HepG2 (cell line): ENCODE measurements around the gene IFT43. TPM values are rescaled to one million over a fixed set of nuclear protein-coding genes. Genes with fewer than 3 reads are reported as not detected.
A peak's percentile ranks its signal among the peaks of the same experiment; 100 is the strongest.

Experiments used
- ATAC-seq: fragments of 200-7000 bp; cut with Tn5 transposase; 3 replicates; pipeline ENCODE4 v1.9.1; 2020; ENCODE audit warnings: mild to moderate bottlenecking, moderate library complexity
- BruUV-seq: library from RNA; stranded (reverse); fragments of 400-500 nt; replicated peaks from 2 replicates; lab custom pipeline; 2021; lab: Mats Ljungman, UMichigan
- CTCF ChIA-PET: fragments of 300-600 bp; formaldehyde crosslinking; extraction: SDS; loops from one replicate; lab custom pipeline; 2021; ENCODE audit warnings: low total read pairs, inconsistent platforms, low intra/inter-chr PET ratio; lab: Yijun Ruan, JAX
- POLR2A ChIA-PET: fragments of 350-600 bp; sonication (Branson Sonifier 250); formaldehyde crosslinking; loops from one replicate; lab custom pipeline; 2020; ENCODE audit warnings: antibody characterized with exemption, inconsistent platforms; lab: Yijun Ruan, JAX
- DNase-seq: peaks from one replicate; pipeline ENCODE4 v3.0.0-alpha.2; 2015; ENCODE audit warnings: low spot score
- FAIRE-seq: peaks from 3 replicates; lab custom pipeline; 2011; peaks lifted over from hg19 to GRCh38; lab: Jason Lieb, UNC
- H2AFZ ChIP-seq: one replicate; pipeline ENCODE4 v1.6.1; 2011; ENCODE audit warnings: low read length, inconsistent platforms
- H3K27ac ChIP-seq: fragments of 300-600 bp; 3 replicates; pipeline ENCODE4 v1.8.0; 2011; ENCODE audit warnings: mixed run types, mild to moderate bottlenecking, mixed read lengths, low read length, inconsistent platforms; ENCODE audit not compliant: insufficient read depth; ENCODE audit errors: extremely low read length
- H3K27me3 ChIP-seq, 2 experiments: fragments of 200-600 bp in 1 of 2; 2 replicates in 1 of 2; 3 replicates in 1 of 2; pipeline versions ENCODE4 v1.6.0 to v1.8.0; 2011; ENCODE audit warnings: low read length in 2 of 2, mild to moderate bottlenecking in 2 of 2, moderate library complexity in 2 of 2, inconsistent platforms in 1 of 2; ENCODE audit not compliant: insufficient read depth in 2 of 2, control insufficient read depth in 1 of 2
- H3K36me3 ChIP-seq, 2 experiments: fragments of 200-600 bp in 1 of 2; replicated peaks in 1 of 2; 2 replicates in 1 of 2; 3 replicates in 1 of 2; pipeline versions ENCODE4 v1.5.1 to v1.8.0; 2011; ENCODE audit warnings: low read length in 2 of 2, inconsistent platforms in 1 of 2; ENCODE audit not compliant: insufficient read depth in 2 of 2, control insufficient read depth in 1 of 2
- H3K4me1 ChIP-seq: 2 replicates; pipeline ENCODE4 v1.5.1; 2012; ENCODE audit warnings: low read length, inconsistent platforms; ENCODE audit not compliant: insufficient read depth
- H3K4me2 ChIP-seq: 2 replicates; pipeline ENCODE4 v1.6.0; 2011; ENCODE audit warnings: low read depth, low read length, inconsistent platforms
- H3K4me3 ChIP-seq, 3 experiments: fragments of 200-600 bp in 1 of 3; sonication (generic), shearing (Covaris generic) in 1 of 3; replicated peaks in 1 of 3; 2 replicates each; pipeline ENCODE4 v1.5.1; 2011 to 2016; ENCODE audit warnings: low read length in 3 of 3, inconsistent platforms in 2 of 3, low read depth in 2 of 3, mild to moderate bottlenecking in 2 of 3, control low read depth in 1 of 3, mixed read lengths in 1 of 3; ENCODE audit not compliant: insufficient read depth in 1 of 3
- H3K79me2 ChIP-seq: one replicate; pipeline ENCODE4 v1.6.1; 2011; ENCODE audit warnings: low read length, inconsistent platforms; ENCODE audit not compliant: insufficient read depth
- H3K9ac ChIP-seq: 2 replicates; pipeline ENCODE4 v1.6.0; 2011; ENCODE audit warnings: mild to moderate bottlenecking, low read depth, low read length, inconsistent platforms; ENCODE audit not compliant: insufficient read depth
- H3K9me3 ChIP-seq: 2 replicates; pipeline ENCODE4 v1.5.1; 2012; ENCODE audit warnings: mild to moderate bottlenecking, low read length
- H4K20me1 ChIP-seq: 2 replicates; pipeline ENCODE4 v1.6.0; 2011; ENCODE audit warnings: inconsistent platforms, mild to moderate bottlenecking, low read length, moderate library complexity; ENCODE audit not compliant: insufficient read depth
- JARID2 ChIP-seq: sonication (generic); formaldehyde crosslinking; IDR thresholded peaks from 2 replicates; pipeline ENCODE4 v1.8.1; 2023; ENCODE audit warnings: missing genetic modification reagents, inconsistent platforms; ENCODE audit not compliant: insufficient replicate concordance
- PRPF4 ChIP-seq: fragments of 200-400 bp; formaldehyde crosslinking; IDR thresholded peaks from 2 replicates; pipeline ENCODE4 v1.6.1; 2016; ENCODE audit warnings: low read length, low read depth; ENCODE audit not compliant: poor library complexity, severe bottlenecking
- TBX2 ChIP-seq: sonication (generic); formaldehyde crosslinking; IDR thresholded peaks from 2 replicates; pipeline ENCODE4 v1.5.0; 2020; ENCODE audit warnings: missing genetic modification reagents, mild to moderate bottlenecking, borderline replicate concordance
- YEATS4 ChIP-seq: sonication (generic); formaldehyde crosslinking; IDR thresholded peaks from 2 replicates; pipeline ENCODE4 v1.4.0; 2020; ENCODE audit warnings: missing genetic modification reagents, borderline replicate concordance
- ZFX ChIP-seq: sonication (generic); formaldehyde crosslinking; IDR thresholded peaks from 2 replicates; pipeline ENCODE4 v1.4.0; 2020; ENCODE audit warnings: mild to moderate bottlenecking, low read depth, missing genetic modification reagents, moderate library complexity
- ZNF547 ChIP-seq: sonication (generic); formaldehyde crosslinking; IDR thresholded peaks from 2 replicates; pipeline ENCODE4 v1.5.1; 2020; ENCODE audit warnings: mild to moderate bottlenecking, missing genetic modification reagents
- ZNF567 ChIP-seq: sonication (generic); formaldehyde crosslinking; IDR thresholded peaks from 2 replicates; pipeline ENCODE4 v1.8.1; 2023; ENCODE audit warnings: mild to moderate bottlenecking, missing genetic modification reagents, borderline replicate concordance
- ZNF766 ChIP-seq: sonication (generic); formaldehyde crosslinking; IDR thresholded peaks from 2 replicates; pipeline ENCODE4 v1.5.0; 2020; ENCODE audit warnings: missing genetic modification reagents, borderline replicate concordance
- WGBS: methylation state at CpG from one replicate; pipeline ENCODE4 v1.1.6; 2017; ENCODE audit warnings: low lambda C conversion rate; 5-methylcytosine and 5-hydroxymethylcytosine counted together
- in situ Hi-C: cut with HindIII; loops from 2 replicates; pipeline ENCODE4 v1.10.0; 2017; ENCODE audit warnings: low pct_unique_long_range_greater_than_20kb; ENCODE audit not compliant: extremely low pct_ligation_motif_present
- intact Hi-C: fragments of 100-400 bp; cut with micrococcal nuclease; formaldehyde crosslinking; loops from one replicate; pipeline ENCODE4 v1.10.0; 2022; ENCODE audit not compliant: unreplicated experiment
- polyA plus RNA-seq, 8 experiments: library from polyadenylated mRNA; depleted of rRNA in 3 of 8; stranded (reverse) in 7 of 8; unstranded in 1 of 8; fragments of >200 nt; fragmentation: Illumina TruSeq in 4 of 8; extraction: Trizol in 4 of 8; gene quantifications; 2 replicates each; pipeline versions ENCODE4 v1.2.1 to v1.2.3, GENCODE V29; 2011 to 2016; ENCODE audit warnings: low read depth in 4 of 8, missing spikeins in 1 of 8, mixed read lengths in 1 of 8; ENCODE audit not compliant: insufficient read depth in 1 of 8
- total RNA-seq, 5 experiments: library from RNA; depleted of rRNA; stranded (reverse); fragments of >200 nt; fragmentation: Illumina TruSeq; extraction: Trizol; gene quantifications; 2 replicates each; pipeline ENCODE4 v1.2.3, GENCODE V29; 2016; ENCODE audit warnings: low read depth in 1 of 5
- TF ChIP-seq, protein P1 (sequence below): sonication (generic); formaldehyde crosslinking; IDR thresholded peaks from 2 replicates; pipeline ENCODE4 v1.4.0; 2020; ENCODE audit warnings: missing genetic modification reagents
- TF ChIP-seq, protein P2 (sequence below): sonication (generic); formaldehyde crosslinking; IDR thresholded peaks from 2 replicates; pipeline ENCODE4 v1.4.0; 2020; ENCODE audit warnings: missing genetic modification reagents
- TF ChIP-seq, protein P3 (sequence below), 2 experiments: sonication (generic) in 1 of 2; formaldehyde crosslinking in 1 of 2; IDR thresholded peaks; 2 replicates each; pipeline versions ENCODE4 v1.4.0 to v1.6.1; 2018 to 2020; ENCODE audit warnings: missing genetic modification reagents in 2 of 2, borderline replicate concordance in 1 of 2, low read depth in 1 of 2, mild to moderate bottlenecking in 1 of 2, missing biosample characterization in 1 of 2
- TF ChIP-seq, protein P4 (sequence below): sonication (generic); formaldehyde crosslinking; IDR thresholded peaks from 2 replicates; pipeline ENCODE4 v1.4.0; 2020; ENCODE audit warnings: missing genetic modification reagents, borderline replicate concordance

The IFT43 gene
- total and polyA plus RNA-seq, 2 of the 13 experiments (the other 11 are each of a cell fraction or from before 2014, with no cell fraction given), result 0.15 to 0.55 TPM

DNA sequence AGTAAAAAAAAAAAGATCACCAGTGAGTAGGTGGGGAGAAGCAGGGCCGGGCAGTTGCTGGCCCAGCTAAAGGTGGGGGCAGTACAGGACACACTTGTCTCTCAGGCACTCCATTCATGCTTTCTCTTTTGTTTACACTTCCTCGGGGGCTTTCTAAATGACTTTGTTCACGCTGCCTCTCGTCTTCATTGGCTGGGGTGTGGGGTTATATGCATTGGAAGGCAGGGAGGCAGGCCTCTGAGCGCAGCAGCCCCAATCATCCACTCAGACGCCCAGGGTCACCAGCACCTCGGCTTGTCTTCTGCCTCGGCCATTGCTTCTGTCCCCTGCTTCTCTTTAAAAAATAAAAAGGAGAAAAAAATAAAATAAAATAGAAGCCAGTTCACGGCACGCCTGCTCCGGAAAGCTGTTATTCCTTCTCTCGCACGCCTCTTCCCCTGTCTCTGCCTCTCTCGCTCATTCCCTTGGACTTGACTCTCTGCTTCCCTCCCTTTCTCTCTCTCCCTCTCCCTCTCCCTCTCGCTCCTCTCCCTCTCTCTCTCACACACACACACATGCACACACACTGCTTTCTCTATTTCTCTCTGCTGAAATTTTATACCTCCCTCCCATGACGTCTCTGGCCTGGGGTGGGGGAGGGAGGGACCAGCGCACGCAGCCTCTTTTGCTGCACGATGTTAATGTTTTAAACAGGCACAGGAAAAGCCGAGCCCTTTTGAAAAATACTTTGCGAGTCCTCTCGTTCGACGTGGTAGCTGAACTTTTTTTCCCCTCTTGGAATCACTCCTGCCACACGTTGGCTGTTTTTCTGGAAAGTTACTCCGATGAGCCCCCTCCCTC lies 3.9 kb upstream of the IFT43 start, which contains the start of gene TGFB3:
TSS of gene TGFB3 (minus strand) at position 570 of the 840 bp plus-strand sequence. CDS start 1,102 bp downstream, outside the sequence.
- H2AFZ ChIP-seq, result no peak within 1 kb of the TSS
- H3K4me2 ChIP-seq, result peak within 1 kb of the TSS; percentile 99
- ChIA-PET CTCF (interaction anchor here (1.3 to 1.8 kb wide), 2 partner anchors 75 to 272 kb away, joined by 6 to 9 read pairs; no protein-coding TSS in a partner anchor), POLR2A (interaction anchor here (1.3 kb wide), 1 partner anchor 311 kb away, joined by 3 read pairs; no protein-coding TSS in a partner anchor)
- H3K36me3 ChIP-seq, result no peaks in the 10 kb centered on the region
- H3K79me2 ChIP-seq, result no peaks in the 10 kb centered on the region
- H3K4me3 ChIP-seq, result peak within 1 kb of the TSS; percentile 72 to 84 (median 74)
- TSS peak; percentile 86 for BruUV-seq
- ATAC-seq, result peak; percentile 34
- H4K20me1 ChIP-seq, result no peaks in the 10 kb centered on the region
- peak within 1 kb of the TSS; percentile 71 for H3K9ac ChIP-seq
- H3K27me3 ChIP-seq, result peaks cover 0 to 11% of the 10 kb centered on the region in 2 experiments; a peak in 1 of 5 replicates
- peak; percentile 36 for FAIRE-seq
- WGBS, result under 1% methylated on average over 26 of the region's 26 CpGs
- peaks cover 69% of the 10 kb centered on the region for H3K4me1 ChIP-seq
- no peaks in the 10 kb centered on the region for H3K9me3 ChIP-seq
- intact Hi-C loops, result loop anchor here (1.0 to 10.0 kb wide), 5 partner anchors 75 to 404 kb away; partner anchors contain the start of gene FLVCR2
- DNase-seq, result peak; percentile 52
- in situ Hi-C loops, result loop anchor here (5.0 kb wide), 2 partner anchors 74 to 269 kb away; no protein-coding TSS in a partner anchor
- no peak within 1 kb of the TSS for H3K27ac ChIP-seq
- peak; percentile 64; the same call in 1 of the 2 replicates for TF ChIP-seq ZNF547 (CRISPR knock-in tag)
- TF ChIP-seq ZNF567 (CRISPR knock-in tag), result no peak
- TF ChIP-seq PRPF4, result no peak
- TF ChIP-seq, protein P1, sequence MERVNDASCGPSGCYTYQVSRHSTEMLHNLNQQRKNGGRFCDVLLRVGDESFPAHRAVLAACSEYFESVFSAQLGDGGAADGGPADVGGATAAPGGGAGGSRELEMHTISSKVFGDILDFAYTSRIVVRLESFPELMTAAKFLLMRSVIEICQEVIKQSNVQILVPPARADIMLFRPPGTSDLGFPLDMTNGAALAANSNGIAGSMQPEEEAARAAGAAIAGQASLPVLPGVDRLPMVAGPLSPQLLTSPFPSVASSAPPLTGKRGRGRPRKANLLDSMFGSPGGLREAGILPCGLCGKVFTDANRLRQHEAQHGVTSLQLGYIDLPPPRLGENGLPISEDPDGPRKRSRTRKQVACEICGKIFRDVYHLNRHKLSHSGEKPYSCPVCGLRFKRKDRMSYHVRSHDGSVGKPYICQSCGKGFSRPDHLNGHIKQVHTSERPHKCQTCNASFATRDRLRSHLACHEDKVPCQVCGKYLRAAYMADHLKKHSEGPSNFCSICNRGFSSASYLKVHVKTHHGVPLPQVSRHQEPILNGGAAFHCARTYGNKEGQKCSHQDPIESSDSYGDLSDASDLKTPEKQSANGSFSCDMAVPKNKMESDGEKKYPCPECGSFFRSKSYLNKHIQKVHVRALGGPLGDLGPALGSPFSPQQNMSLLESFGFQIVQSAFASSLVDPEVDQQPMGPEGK (CRISPR knock-in tag), result peak; percentile 54
- TF ChIP-seq ZFX (CRISPR knock-in tag), result 0 out of 2 replicates have a peak, but pooled peaks have one; percentile 0
- TF ChIP-seq TBX2, result 0 out of 2 replicates have a peak, but pooled peaks have one; percentile 38
- TF ChIP-seq, protein P2, sequence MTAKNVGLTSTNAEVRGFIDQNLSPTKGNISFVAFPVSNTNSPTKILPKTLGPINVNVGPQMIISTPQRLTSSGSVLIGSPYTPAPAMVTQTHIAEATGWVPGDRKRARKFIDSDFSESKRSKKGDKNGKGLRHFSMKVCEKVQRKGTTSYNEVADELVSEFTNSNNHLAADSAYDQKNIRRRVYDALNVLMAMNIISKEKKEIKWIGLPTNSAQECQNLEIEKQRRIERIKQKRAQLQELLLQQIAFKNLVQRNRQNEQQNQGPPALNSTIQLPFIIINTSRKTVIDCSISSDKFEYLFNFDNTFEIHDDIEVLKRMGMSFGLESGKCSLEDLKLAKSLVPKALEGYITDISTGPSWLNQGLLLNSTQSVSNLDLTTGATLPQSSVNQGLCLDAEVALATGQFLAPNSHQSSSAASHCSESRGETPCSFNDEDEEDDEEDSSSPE, result 0 out of 2 replicates have a peak, but pooled peaks have one; percentile 12
- TF ChIP-seq, protein P3, sequence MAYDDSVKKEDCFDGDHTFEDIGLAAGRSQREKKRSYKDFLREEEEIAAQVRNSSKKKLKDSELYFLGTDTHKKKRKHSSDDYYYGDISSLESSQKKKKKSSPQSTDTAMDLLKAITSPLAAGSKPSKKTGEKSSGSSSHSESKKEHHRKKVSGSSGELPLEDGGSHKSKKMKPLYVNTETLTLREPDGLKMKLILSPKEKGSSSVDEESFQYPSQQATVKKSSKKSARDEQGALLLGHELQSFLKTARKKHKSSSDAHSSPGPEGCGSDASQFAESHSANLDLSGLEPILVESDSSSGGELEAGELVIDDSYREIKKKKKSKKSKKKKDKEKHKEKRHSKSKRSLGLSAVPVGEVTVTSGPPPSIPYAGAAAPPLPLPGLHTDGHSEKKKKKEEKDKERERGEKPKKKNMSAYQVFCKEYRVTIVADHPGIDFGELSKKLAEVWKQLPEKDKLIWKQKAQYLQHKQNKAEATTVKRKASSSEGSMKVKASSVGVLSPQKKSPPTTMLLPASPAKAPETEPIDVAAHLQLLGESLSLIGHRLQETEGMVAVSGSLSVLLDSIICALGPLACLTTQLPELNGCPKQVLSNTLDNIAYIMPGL (CRISPR knock-in tag; IDR thresholded peaks at IDR 0.05; ENCODE audit: borderline replicate concordance in 1 of 2, low read depth in 1 of 2), result peak in 1 of 2 experiments; percentile 14; a peak in 2 of 4 replicates
- no peak for TF ChIP-seq ZNF766 (CRISPR knock-in tag)
- TF ChIP-seq JARID2, result no peak
- peak; percentile 13; the same call in 1 of the 2 replicates for TF ChIP-seq YEATS4 (CRISPR knock-in tag)
- TF ChIP-seq, protein P4, sequence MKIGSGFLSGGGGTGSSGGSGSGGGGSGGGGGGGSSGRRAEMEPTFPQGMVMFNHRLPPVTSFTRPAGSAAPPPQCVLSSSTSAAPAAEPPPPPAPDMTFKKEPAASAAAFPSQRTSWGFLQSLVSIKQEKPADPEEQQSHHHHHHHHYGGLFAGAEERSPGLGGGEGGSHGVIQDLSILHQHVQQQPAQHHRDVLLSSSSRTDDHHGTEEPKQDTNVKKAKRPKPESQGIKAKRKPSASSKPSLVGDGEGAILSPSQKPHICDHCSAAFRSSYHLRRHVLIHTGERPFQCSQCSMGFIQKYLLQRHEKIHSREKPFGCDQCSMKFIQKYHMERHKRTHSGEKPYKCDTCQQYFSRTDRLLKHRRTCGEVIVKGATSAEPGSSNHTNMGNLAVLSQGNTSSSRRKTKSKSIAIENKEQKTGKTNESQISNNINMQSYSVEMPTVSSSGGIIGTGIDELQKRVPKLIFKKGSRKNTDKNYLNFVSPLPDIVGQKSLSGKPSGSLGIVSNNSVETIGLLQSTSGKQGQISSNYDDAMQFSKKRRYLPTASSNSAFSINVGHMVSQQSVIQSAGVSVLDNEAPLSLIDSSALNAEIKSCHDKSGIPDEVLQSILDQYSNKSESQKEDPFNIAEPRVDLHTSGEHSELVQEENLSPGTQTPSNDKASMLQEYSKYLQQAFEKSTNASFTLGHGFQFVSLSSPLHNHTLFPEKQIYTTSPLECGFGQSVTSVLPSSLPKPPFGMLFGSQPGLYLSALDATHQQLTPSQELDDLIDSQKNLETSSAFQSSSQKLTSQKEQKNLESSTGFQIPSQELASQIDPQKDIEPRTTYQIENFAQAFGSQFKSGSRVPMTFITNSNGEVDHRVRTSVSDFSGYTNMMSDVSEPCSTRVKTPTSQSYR, result peak; percentile 51; the same call in 1 of the 2 replicates
